HCT116 (cell line): ENCODE results near the gene ATP8B4. TPM values are rescaled to one million over a fixed set of nuclear protein-coding genes. Genes with fewer than 3 reads are reported as not detected.

Source experiments
- ATAC-seq: fragments of 200-7000 bp; cut with Tn5 transposase; 2 replicates; pipeline ENCODE4 v1.9.1; 2020; ENCODE audit warnings: mild to moderate bottlenecking, moderate library complexity
- BruUV-seq: library from RNA; stranded (reverse); fragments of 400-500 nt; replicated peaks from 2 replicates; lab custom pipeline; 2021; lab: Mats Ljungman, UMichigan
- CTCF ChIA-PET: fragments of 300-600 bp; sonication (Branson Sonifier 250); formaldehyde crosslinking; loops from one replicate; lab custom pipeline; 2021; ENCODE audit warnings: antibody characterized with exemption; lab: Charles Lee
- POLR2A ChIA-PET: fragments of 300-600, 350-600 bp; sonication (Branson Sonifier 250); formaldehyde crosslinking; loops from one replicate; lab custom pipeline; 2021; ENCODE audit warnings: antibody characterized with exemption; lab: Charles Lee
- RAD21 ChIA-PET, 2 experiments: fragments of 300-600 bp; sonication (Branson Sonifier 250); formaldehyde crosslinking; loops; one replicate each; lab custom pipeline; 2023; ENCODE audit warnings: low total read pairs in 2 of 2; ENCODE audit not compliant: uncharacterized antibody in 2 of 2, unreplicated experiment in 2 of 2, low non-redundant PET in 1 of 2; lab: Charles Lee
- DNase-seq: peaks from one replicate; pipeline ENCODE4 v3.0.0-alpha.2; 2010; ENCODE audit warnings: low read depth, low spot score
- H2AFZ ChIP-seq: fragments of 200-600 bp; shearing (Covaris generic), sonication (generic); 2 replicates; pipeline ENCODE4 v1.6.1; 2017; ENCODE audit warnings: low read depth, mixed run types, mixed read lengths, antibody characterized with exemption, low read length; ENCODE audit not compliant: poor library complexity, severe bottlenecking
- H3K27ac ChIP-seq: 2 replicates; pipeline ENCODE4 v1.5.1; 2012; ENCODE audit warnings: low read depth, low read length
- H3K27me3 ChIP-seq: fragments of 200-600 bp; sonication (generic); 2 replicates; pipeline ENCODE4 v1.6.1; 2016; ENCODE audit warnings: mixed run types, low read length, mixed read lengths; ENCODE audit not compliant: insufficient read depth
- H3K36me3 ChIP-seq, 2 experiments: fragments of 200-500 bp in 1 of 2; fragments of 200-600 bp in 1 of 2; sonication (Bioruptor generic) in 1 of 2; sonication (generic) in 1 of 2; 2 replicates each; pipeline versions ENCODE4 v1.5.1 to v1.6.1; 2014 to 2016; ENCODE audit warnings: low read length in 2 of 2, inconsistent platforms in 1 of 2, mixed read lengths in 1 of 2, mixed run types in 1 of 2; ENCODE audit not compliant: insufficient read depth in 2 of 2, control insufficient read depth in 1 of 2
- H3K4me1 ChIP-seq, 2 experiments: fragments of 200-600 bp in 1 of 2; sonication (generic) in 1 of 2; 2 replicates each; pipeline versions ENCODE4 v1.5.1 to v1.6.1; 2012 to 2017; ENCODE audit warnings: low read length in 2 of 2, inconsistent platforms in 1 of 2, mild to moderate bottlenecking in 1 of 2, mixed read lengths in 1 of 2, mixed run types in 1 of 2, moderate library complexity in 1 of 2; ENCODE audit not compliant: insufficient read depth in 2 of 2, control insufficient read depth in 1 of 2
- H3K4me2 ChIP-seq: fragments of 200-600 bp; sonication (generic); 2 replicates; pipeline ENCODE4 v1.6.1; 2017; ENCODE audit warnings: mixed run types, low read length, mixed read lengths
- H3K4me3 ChIP-seq, 2 experiments: fragments of 200-600 bp in 1 of 2; sonication (generic) in 1 of 2; replicated peaks in 1 of 2; 2 replicates each; pipeline ENCODE4 v1.5.1; 2011 to 2016; ENCODE audit warnings: low read length in 2 of 2, control low read depth in 1 of 2, low read depth in 1 of 2, mild to moderate bottlenecking in 1 of 2, mixed read lengths in 1 of 2, mixed run types in 1 of 2
- H3K79me2 ChIP-seq: fragments of 200-600 bp; sonication (generic); 2 replicates; pipeline ENCODE4 v1.6.1; 2017; ENCODE audit warnings: mild to moderate bottlenecking, mixed run types, low read length, moderate library complexity, mixed read lengths; ENCODE audit not compliant: insufficient read depth
- H3K9ac ChIP-seq: fragments of 200-600 bp; sonication (generic); 2 replicates; pipeline ENCODE4 v1.6.1; 2016; ENCODE audit warnings: low read length, mixed read lengths
- H3K9me2 ChIP-seq: fragments of 200-600 bp; sonication (generic), shearing (Covaris generic); 2 replicates; pipeline ENCODE4 v1.6.1; 2017; ENCODE audit warnings: mixed run types, mild to moderate bottlenecking, moderate library complexity; ENCODE audit not compliant: insufficient read depth
- H3K9me3 ChIP-seq, 2 experiments: fragments of 200-500 bp in 1 of 2; fragments of 200-600 bp in 1 of 2; sonication (Bioruptor generic) in 1 of 2; sonication (generic) in 1 of 2; 2 replicates each; pipeline ENCODE4 v1.6.1; 2014 to 2017; ENCODE audit warnings: low read length in 2 of 2, mixed read lengths in 2 of 2, inconsistent platforms in 1 of 2, low read depth in 1 of 2, mild to moderate bottlenecking in 1 of 2, mixed run types in 1 of 2, moderate library complexity in 1 of 2; ENCODE audit not compliant: control insufficient read depth in 1 of 2, insufficient read depth in 1 of 2
- H4K20me1 ChIP-seq: fragments of 200-600 bp; sonication (generic), shearing (Covaris generic); 2 replicates; pipeline ENCODE4 v1.6.1; 2017; ENCODE audit warnings: mixed run types, mild to moderate bottlenecking, moderate library complexity; ENCODE audit not compliant: insufficient read depth
- ATF3 ChIP-seq: IDR thresholded peaks from 2 replicates; pipeline ENCODE4 v1.6.1; 2012
- CBX3 ChIP-seq: IDR thresholded peaks from 2 replicates; pipeline ENCODE4 v1.6.1; 2012; ENCODE audit warnings: low read depth
- CEBPB ChIP-seq: IDR thresholded peaks from 2 replicates; pipeline ENCODE4 v1.6.1; 2012; ENCODE audit warnings: low read depth
- EGR1 ChIP-seq: IDR thresholded peaks from 2 replicates; pipeline ENCODE4 v1.6.1; 2012; ENCODE audit warnings: low read depth
- EZH2 ChIP-seq: fragments of 200-600 bp; sonication (generic); IDR thresholded peaks from 2 replicates; pipeline ENCODE4 v1.6.1; 2017; ENCODE audit warnings: antibody characterized with exemption, mixed run types
- EZH2phosphoT487 ChIP-seq: fragments of 200-600 bp; IDR thresholded peaks from 2 replicates; pipeline ENCODE4 v1.6.1; 2018; ENCODE audit warnings: antibody characterized with exemption, borderline replicate concordance
- FOSL1 ChIP-seq: IDR thresholded peaks from 2 replicates; pipeline ENCODE4 v1.6.1; 2012; ENCODE audit warnings: low read depth
- POLR2A ChIP-seq: IDR thresholded peaks from 2 replicates; pipeline ENCODE4 v1.7.0; 2011; ENCODE audit warnings: borderline replicate concordance; ENCODE audit not compliant: insufficient read depth, insufficient read length; ENCODE audit errors: extremely low read depth
- RAD21 ChIP-seq: IDR thresholded peaks from 2 replicates; pipeline ENCODE4 v1.6.1; 2012; ENCODE audit warnings: low read depth, mild to moderate bottlenecking
- REST ChIP-seq: IDR thresholded peaks from 2 replicates; pipeline ENCODE4 v1.6.1; 2012; ENCODE audit warnings: low read depth
- SIN3A ChIP-seq: IDR thresholded peaks from 2 replicates; pipeline ENCODE4 v1.6.1; 2012; ENCODE audit warnings: low read depth
- SP1 ChIP-seq: IDR thresholded peaks from 2 replicates; pipeline ENCODE4 v1.6.1; 2012; ENCODE audit warnings: low read depth
- SRF ChIP-seq: IDR thresholded peaks from 2 replicates; pipeline ENCODE4 v1.6.1; 2012; ENCODE audit warnings: low read depth
- TCF7L2 ChIP-seq: IDR thresholded peaks from 2 replicates; pipeline ENCODE4 v1.7.0; 2011; ENCODE audit warnings: borderline replicate concordance, inconsistent platforms; ENCODE audit not compliant: insufficient read depth, insufficient read length; ENCODE audit errors: extremely low read depth
- ZFX ChIP-seq: fragments of 450-650 bp; IDR thresholded peaks from 2 replicates; pipeline ENCODE4 v1.6.1; 2017
- ZNF274 ChIP-seq: fragments of 200-500 bp; sonication (Bioruptor generic); IDR thresholded peaks from 2 replicates; pipeline ENCODE4 v1.6.1; 2014; ENCODE audit warnings: mild to moderate bottlenecking, low read depth, low read length, inconsistent platforms
- intact Hi-C: fragments of 100-400 bp; cut with micrococcal nuclease; formaldehyde crosslinking; loops from 2 replicates; pipeline ENCODE4 v1.10.0; 2022
- total RNA-seq: library from RNA; stranded (reverse); gene quantifications from one replicate; pipeline ENCODE4 v1.2.1, GENCODE V29; 2021; ENCODE audit not compliant: unreplicated experiment
- TF ChIP-seq, protein P1 (sequence below): IDR thresholded peaks from 2 replicates; pipeline ENCODE4 v1.6.1; 2011; ENCODE audit warnings: mild to moderate bottlenecking, low read length, moderate library complexity; ENCODE audit not compliant: insufficient replicate concordance; ENCODE audit errors: extremely low read depth
- TF ChIP-seq, protein P2 (sequence below), 3 experiments: fragments of 200-600 bp in 1 of 3; sonication (generic) in 1 of 3; IDR thresholded peaks in 2 of 3; conservative IDR thresholded peaks in 1 of 3; 2 replicates each; pipeline ENCODE4 v1.5.1; 2012 to 2017; ENCODE audit warnings: low read depth in 2 of 3, low read length in 2 of 3, antibody characterized with exemption in 1 of 3, borderline replicate concordance in 1 of 3, control low read depth in 1 of 3, mild to moderate bottlenecking in 1 of 3, mixed read lengths in 1 of 3, mixed run types in 1 of 3, moderate library complexity in 1 of 3; ENCODE audit not compliant: insufficient read depth in 1 of 3

The ATP8B4 gene
- total RNA-seq, 1 experiment from 2014 or later, result 0.25 TPM

GRCh38 chr15:49876401-49877038, 242.5 kb downstream of the ATP8B4 start:
- TF ChIP-seq, protein P1, sequence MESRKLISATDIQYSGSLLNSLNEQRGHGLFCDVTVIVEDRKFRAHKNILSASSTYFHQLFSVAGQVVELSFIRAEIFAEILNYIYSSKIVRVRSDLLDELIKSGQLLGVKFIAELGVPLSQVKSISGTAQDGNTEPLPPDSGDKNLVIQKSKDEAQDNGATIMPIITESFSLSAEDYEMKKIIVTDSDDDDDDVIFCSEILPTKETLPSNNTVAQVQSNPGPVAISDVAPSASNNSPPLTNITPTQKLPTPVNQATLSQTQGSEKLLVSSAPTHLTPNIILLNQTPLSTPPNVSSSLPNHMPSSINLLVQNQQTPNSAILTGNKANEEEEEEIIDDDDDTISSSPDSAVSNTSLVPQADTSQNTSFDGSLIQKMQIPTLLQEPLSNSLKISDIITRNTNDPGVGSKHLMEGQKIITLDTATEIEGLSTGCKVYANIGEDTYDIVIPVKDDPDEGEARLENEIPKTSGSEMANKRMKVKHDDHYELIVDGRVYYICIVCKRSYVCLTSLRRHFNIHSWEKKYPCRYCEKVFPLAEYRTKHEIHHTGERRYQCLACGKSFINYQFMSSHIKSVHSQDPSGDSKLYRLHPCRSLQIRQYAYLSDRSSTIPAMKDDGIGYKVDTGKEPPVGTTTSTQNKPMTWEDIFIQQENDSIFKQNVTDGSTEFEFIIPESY, result no peak
- no peak for TF ChIP-seq CBX3
- no peak for TF ChIP-seq POLR2A
- TF ChIP-seq, protein P2, sequence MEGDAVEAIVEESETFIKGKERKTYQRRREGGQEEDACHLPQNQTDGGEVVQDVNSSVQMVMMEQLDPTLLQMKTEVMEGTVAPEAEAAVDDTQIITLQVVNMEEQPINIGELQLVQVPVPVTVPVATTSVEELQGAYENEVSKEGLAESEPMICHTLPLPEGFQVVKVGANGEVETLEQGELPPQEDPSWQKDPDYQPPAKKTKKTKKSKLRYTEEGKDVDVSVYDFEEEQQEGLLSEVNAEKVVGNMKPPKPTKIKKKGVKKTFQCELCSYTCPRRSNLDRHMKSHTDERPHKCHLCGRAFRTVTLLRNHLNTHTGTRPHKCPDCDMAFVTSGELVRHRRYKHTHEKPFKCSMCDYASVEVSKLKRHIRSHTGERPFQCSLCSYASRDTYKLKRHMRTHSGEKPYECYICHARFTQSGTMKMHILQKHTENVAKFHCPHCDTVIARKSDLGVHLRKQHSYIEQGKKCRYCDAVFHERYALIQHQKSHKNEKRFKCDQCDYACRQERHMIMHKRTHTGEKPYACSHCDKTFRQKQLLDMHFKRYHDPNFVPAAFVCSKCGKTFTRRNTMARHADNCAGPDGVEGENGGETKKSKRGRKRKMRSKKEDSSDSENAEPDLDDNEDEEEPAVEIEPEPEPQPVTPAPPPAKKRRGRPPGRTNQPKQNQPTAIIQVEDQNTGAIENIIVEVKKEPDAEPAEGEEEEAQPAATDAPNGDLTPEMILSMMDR (IDR thresholded peaks at IDR 0.05 in 2 of 3, conservative IDR thresholded peaks at IDR 0.05 in 1 of 3; ENCODE audit: borderline replicate concordance in 1 of 3, insufficient read depth in 1 of 3, low read depth in 2 of 3, low read length in 2 of 3), result peak; percentile 39 to 58 (median 50); a peak in 5 of 6 replicates
- TF ChIP-seq ATF3, result no peak
- TF ChIP-seq CEBPB, result no peak
- no peak for TF ChIP-seq SP1
- TF ChIP-seq ZNF274, result no peak
- no peak for TF ChIP-seq EZH2
- no peak for TF ChIP-seq REST
- no peak for TF ChIP-seq ZFX
- no peak for TF ChIP-seq FOSL1
- no peak for TF ChIP-seq EGR1
- peak; percentile 67 for TF ChIP-seq RAD21
- no peak for TF ChIP-seq SIN3A
- no peak for TF ChIP-seq TCF7L2
- no peak for TF ChIP-seq SRF
- no peak for TF ChIP-seq EZH2phosphoT487
- DNase-seq (peak; percentile 12), ATAC-seq (peak; percentile 73)
- H3K27me3 ChIP-seq, result no peaks in the 10 kb centered on the region
- H3K9ac ChIP-seq, result no peak overlapping the region
- no peak overlapping the region for H3K4me3 ChIP-seq
- no peaks in the 10 kb centered on the region for H3K9me3 ChIP-seq
- ChIA-PET CTCF (interaction anchor here (0.6 to 3.1 kb wide), 14 partner anchors 14 to 440 kb away, joined by 3 to 61 read pairs (median 5); no protein-coding TSS in a partner anchor), POLR2A (no interaction called here), RAD21 (interaction anchor here (0.6 to 1.5 kb wide), 3 partner anchors 127 to 174 kb away, joined by 3 to 6 read pairs (median 5); no protein-coding TSS in a partner anchor)
- no peaks in the 10 kb centered on the region for H3K9me2 ChIP-seq
- H3K4me2 ChIP-seq, result no peak overlapping the region
- H3K4me1 ChIP-seq, result no peaks in the 10 kb centered on the region
- no peak overlapping the region for H2AFZ ChIP-seq
- no peaks in the 10 kb centered on the region for H4K20me1 ChIP-seq
- BruUV-seq, result no TSS peak
- no peaks in the 10 kb centered on the region for H3K79me2 ChIP-seq
- H3K36me3 ChIP-seq, result no peaks in the 10 kb centered on the region
- H3K27ac ChIP-seq, result no peak overlapping the region
- intact Hi-C loops, result loop anchor here (1.0 to 10.0 kb wide), 4 partner anchors 126 to 639 kb away; no protein-coding TSS in a partner anchor
